B cell (primary cell): ENCODE measurements around the gene MCF2L. TPM values are rescaled to one million over a fixed set of nuclear protein-coding genes. Genes with fewer than 3 reads are reported as not detected.

Experiments
- ATAC-seq: fragments of 200-7000 bp; cut with Tn5 transposase; one replicate; pipeline ENCODE4 v1.10.0; 2021; ENCODE audit warnings: low read depth, mild to moderate bottlenecking, moderate number of reproducible peaks, moderate library complexity
- CTCF ChIA-PET: fragments of 350-600 bp; sonication (Branson Sonifier 250); formaldehyde crosslinking; loops from one replicate; lab custom pipeline; 2021; ENCODE audit warnings: antibody characterized with exemption, inconsistent platforms; lab: Charles Lee
- POLR2A ChIA-PET: fragments of 350-600 bp; sonication (Branson Sonifier 250); formaldehyde crosslinking; loops from one replicate; lab custom pipeline; 2021; ENCODE audit warnings: antibody characterized with exemption; lab: Charles Lee
- DNase-seq: peaks from one replicate; pipeline ENCODE4 v3.0.0; 2013
- H2AFZ ChIP-seq: 2 replicates; pipeline ENCODE4 v1.6.1; 2012; ENCODE audit warnings: mild to moderate bottlenecking, low read depth, low read length; ENCODE audit not compliant: insufficient read depth, poor library complexity, severe bottlenecking
- H3K27ac ChIP-seq, 2 donors: 1 replicate in 1 of 2; 2 replicates in 1 of 2; pipeline ENCODE4 v1.5.1; 2012 to 2013; ENCODE audit warnings: low read length in 2 of 2, mild to moderate bottlenecking in 2 of 2, moderate library complexity in 1 of 2
- H3K27me3 ChIP-seq, 4 experiments: fragments of 200-600 bp in 1 of 4; sonication (generic) in 1 of 4; replicated peaks in 1 of 4; 1 replicate in 2 of 4; 2 replicates in 2 of 4; pipeline versions ENCODE4 v1.6.1 to v1.7.0; 2013 to 2016; ENCODE audit warnings: low read length in 3 of 4, mild to moderate bottlenecking in 2 of 4, mixed read lengths in 1 of 4, moderate library complexity in 1 of 4; ENCODE audit not compliant: insufficient read depth in 4 of 4, control insufficient read depth in 3 of 4; ENCODE audit errors: control extremely low read depth in 1 of 4
- H3K36me3 ChIP-seq, 2 experiments: replicated peaks in 1 of 2; 1 replicate in 1 of 2; 2 replicates in 1 of 2; pipeline versions ENCODE4 v1.6.1 to v1.7.1; 2013; ENCODE audit warnings: low read length in 1 of 2; ENCODE audit not compliant: insufficient read depth in 2 of 2, control insufficient read depth in 1 of 2; ENCODE audit errors: control extremely low read depth in 1 of 2, extremely low read depth in 1 of 2
- H3K4me1 ChIP-seq, 2 donors: fragments of 200-600 bp in 1 of 2; sonication (generic) in 1 of 2; 1 replicate in 1 of 2; 2 replicates in 1 of 2; pipeline versions ENCODE4 v1.5.1 to v1.6.1; 2013 to 2017; ENCODE audit warnings: low read length in 2 of 2; ENCODE audit not compliant: control insufficient read depth in 2 of 2, insufficient read depth in 2 of 2
- H3K4me2 ChIP-seq: replicated peaks from 2 replicates; pipeline ENCODE3; 2012; ENCODE audit warnings: mild to moderate bottlenecking, low read depth, low read length; ENCODE audit not compliant: poor library complexity, severe bottlenecking
- H3K4me3 ChIP-seq, 5 experiments: fragments of 200-600 bp in 1 of 5; sonication (generic) in 1 of 5; 1 replicate in 3 of 5; 2 replicates in 2 of 5; pipeline versions ENCODE4 v1.5.1 to v1.7.0; 2011 to 2016; ENCODE audit warnings: low read length in 4 of 5, mild to moderate bottlenecking in 4 of 5, low read depth in 2 of 5, control low read depth in 1 of 5, moderate library complexity in 1 of 5; ENCODE audit not compliant: insufficient read depth in 1 of 5; ENCODE audit errors: control extremely low read depth in 1 of 5, extremely low read depth in 1 of 5
- H3K79me2 ChIP-seq: fragments of 200-600 bp; sonication (generic); one replicate; pipeline ENCODE4 v1.6.0; 2016; ENCODE audit warnings: low read length; ENCODE audit not compliant: control insufficient read depth, insufficient read depth
- H3K9ac ChIP-seq: fragments of 200-600 bp; sonication (generic); 2 replicates; pipeline ENCODE4 v1.6.1; 2017; ENCODE audit warnings: mild to moderate bottlenecking, low read length, moderate library complexity
- H3K9me3 ChIP-seq, 3 donors: one replicate each; pipeline versions ENCODE4 v1.6.1 to v1.7.1; 2013; ENCODE audit warnings: low read length in 2 of 3; ENCODE audit not compliant: control insufficient read depth in 2 of 3, insufficient read depth in 1 of 3; ENCODE audit errors: control extremely low read depth in 1 of 3
- H4K20me1 ChIP-seq: 2 replicates; pipeline ENCODE4 v1.6.0; 2012; ENCODE audit warnings: mild to moderate bottlenecking, low read length; ENCODE audit not compliant: insufficient read depth, control insufficient read depth, poor library complexity, severe bottlenecking
- H3K27ac Mint-ChIP-seq: one replicate; pipeline ENCODE4 v1.8.0; 2021; ENCODE audit warnings: mixed read lengths
- H3K27me3 Mint-ChIP-seq: one replicate; pipeline ENCODE4 v1.8.0; 2021; ENCODE audit warnings: mixed read lengths
- H3K4me1 Mint-ChIP-seq: one replicate; pipeline ENCODE4 v1.8.0; 2021; ENCODE audit warnings: mixed read lengths
- H3K4me3 Mint-ChIP-seq: one replicate; pipeline ENCODE4 v1.8.0; 2021; ENCODE audit warnings: mixed read lengths
- H3K9me3 Mint-ChIP-seq: one replicate; pipeline ENCODE4 v1.8.0; 2022; ENCODE audit warnings: mixed read lengths; ENCODE audit not compliant: insufficient read depth
- CTCF ChIP-seq: fragments of 200-600 bp; IDR thresholded peaks from one replicate; pipeline ENCODE4 v1.8.0; 2022; ENCODE audit warnings: antibody characterized with exemption, mild to moderate bottlenecking
- EZH2 ChIP-seq: IDR thresholded peaks from 2 replicates; pipeline ENCODE4 v1.6.1; 2012; ENCODE audit warnings: borderline replicate concordance, low read depth, mild to moderate bottlenecking, moderate library complexity, low read length; ENCODE audit not compliant: insufficient read depth, poor library complexity, severe bottlenecking
- WGBS: methylation state at CpG from one replicate; pipeline ENCODE4 v1.1.5; 2013; ENCODE audit warnings: missing lambda C conversion rate; ENCODE audit not compliant: insufficient coverage; 5-methylcytosine and 5-hydroxymethylcytosine counted together
- intact Hi-C: fragments of 100-400 bp; cut with micrococcal nuclease; formaldehyde crosslinking; loops from one replicate; pipeline ENCODE4 v1.10.0; 2022
- polyA plus RNA-seq: library from polyadenylated mRNA; depleted of rRNA; stranded (reverse); fragments of >200 nt; gene quantifications from 2 replicates; pipeline ENCODE4 v1.2.3, GENCODE V29; 2012
- total RNA-seq, 2 donors: library from RNA; stranded (reverse); fragments of 120-200 nt in 1 of 2; gene quantifications; 1 replicate in 1 of 2; 2 replicates in 1 of 2; pipeline versions ENCODE4 v1.2.3 to v1.2.4, GENCODE V29; 2013 to 2022

Gene MCF2L
- total and polyA plus RNA-seq, 2 donors (not counting 1 experiment from before 2014, with no cell fraction given), result 3.7 to 8.2 TPM

DNA sequence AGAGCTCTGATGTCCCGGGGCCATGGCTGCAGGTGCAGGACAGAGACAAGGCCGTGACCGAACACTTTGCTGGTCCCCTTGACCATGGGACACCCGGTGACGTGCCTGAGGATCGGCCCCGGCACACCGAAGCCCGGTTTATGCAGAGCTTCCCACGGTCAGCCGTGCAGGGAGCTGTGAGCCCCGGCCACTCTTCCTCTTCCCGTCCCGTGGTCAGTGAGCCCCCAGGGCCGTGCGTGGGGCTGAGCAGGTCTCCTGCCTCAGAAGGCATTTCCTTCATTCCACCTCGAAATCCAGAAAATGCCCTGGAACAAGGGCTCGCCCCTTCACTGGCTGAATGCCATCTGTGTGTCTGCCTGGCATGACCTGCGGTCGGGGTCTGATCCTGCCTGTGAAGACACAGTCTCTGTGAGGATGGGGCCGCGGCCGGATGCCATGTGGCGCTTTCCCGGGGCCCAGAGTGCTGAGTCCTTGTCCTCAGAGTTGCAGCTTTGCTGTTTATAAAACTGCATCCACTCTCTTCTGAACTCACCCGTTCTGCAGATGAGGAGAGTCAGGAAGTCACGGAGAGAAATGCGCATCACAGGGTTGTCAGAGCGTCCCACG lies 16.9 kb downstream of the MCF2L start:
- no peaks in the 10 kb centered on the region for H4K20me1 ChIP-seq
- CTCF ChIA-PET, result no interaction called here

DNA sequence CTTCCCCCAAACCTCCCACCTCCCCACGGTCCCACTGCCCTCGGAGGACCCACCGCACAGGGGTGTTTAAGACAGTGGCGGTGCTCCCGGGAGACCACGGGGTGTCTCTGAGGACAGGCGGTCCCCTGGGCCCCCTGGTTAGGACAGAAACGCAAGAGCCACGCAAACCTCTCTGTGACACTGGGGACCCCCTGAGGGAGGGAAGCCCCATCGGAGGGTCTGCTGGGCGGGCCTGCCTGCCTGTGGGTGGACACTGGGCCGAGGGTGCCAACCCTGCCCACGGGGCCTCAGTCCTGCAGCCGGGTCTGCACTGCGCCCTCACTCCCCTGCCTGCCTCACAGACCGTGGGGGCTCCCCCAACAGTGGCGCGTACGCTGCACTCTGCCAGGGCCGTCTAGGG lies 17.5 kb downstream of the MCF2L start:
- no peaks in the 10 kb centered on the region for H3K36me3 ChIP-seq
- H3K4me1 ChIP-seq, result no peaks in the 10 kb centered on the region
- no peak overlapping the region for H3K9ac ChIP-seq
- Mint-ChIP-seq H3K27ac (no peak overlapping the region), H3K4me1 (no peaks in the 10 kb centered on the region), H3K27me3 (no peaks in the 10 kb centered on the region), H3K4me3 (no peak overlapping the region), H3K9me3 (no peaks in the 10 kb centered on the region)
- TF ChIP-seq EZH2 (no peak), CTCF (no peak)
- no peak overlapping the region for H2AFZ ChIP-seq
- ATAC-seq (no peak), DNase-seq (no peak)
- H3K4me2 ChIP-seq, result no peak overlapping the region
- no peaks in the 10 kb centered on the region for H3K79me2 ChIP-seq
- POLR2A ChIA-PET, result no interaction called here
- H3K27ac ChIP-seq, result no peak overlapping the region
- H3K4me3 ChIP-seq, result no peak overlapping the region
- intact Hi-C loops, result no loop called here
- 89% methylated on average over 19 of the region's 20 CpGs for WGBS
- H3K9me3 ChIP-seq, result peaks cover 0 to 30% (median 0%) of the 10 kb centered on the region in 3 donors
- no peaks in the 10 kb centered on the region for H4K20me1 ChIP-seq
- CTCF ChIA-PET, result no interaction called here
- no peaks in the 10 kb centered on the region for H3K27me3 ChIP-seq

More for the DNA sequence above, 16.9 kb downstream of the MCF2L start:
- no peaks in the 10 kb centered on the region for H3K9me3 Mint-ChIP-seq
- no peak for TF ChIP-seq CTCF
- TF ChIP-seq EZH2, result no peak
- no peak for ATAC-seq
- Histone ChIP-seq H3K27me3 (no peaks in the 10 kb centered on the region), H2AFZ (no peak overlapping the region), H3K27ac (no peak overlapping the region), H3K79me2 (no peaks in the 10 kb centered on the region), H3K4me1 (no peaks in the 10 kb centered on the region), H3K36me3 (no peaks in the 10 kb centered on the region), H3K9ac (no peak overlapping the region), H3K9me3 (peaks cover 0 to 30% (median 0%) of the 10 kb centered on the region in 3 donors), H3K4me3 (no peak overlapping the region), H3K4me2 (no peak overlapping the region)
- intact Hi-C loops, result no loop called here
- POLR2A ChIA-PET, result no interaction called here
- no peaks in the 10 kb centered on the region for H3K27me3 Mint-ChIP-seq
- no peak overlapping the region for H3K4me3 Mint-ChIP-seq
- WGBS, result 92% methylated on average over 27 of the region's 30 CpGs
- no peak for DNase-seq
- H3K4me1 Mint-ChIP-seq, result no peaks in the 10 kb centered on the region
- H3K27ac Mint-ChIP-seq, result no peak overlapping the region
